CD4-positive, alpha-beta T cell treated with Interleukin-4 for 1 hour (primary cell): ENCODE data around the gene PIGC.
"Not testable (repeated sequence)": the region's sequence is repeated elsewhere in the genome, so short reads cannot be mapped to it uniquely, and the experiment has no call there.

Experiments
- DNase-seq, 2 donors: peaks; one replicate each; pipeline ENCODE4 v3.0.0-alpha.2; 2020 to 2022

Gene PIGC

DNA sequence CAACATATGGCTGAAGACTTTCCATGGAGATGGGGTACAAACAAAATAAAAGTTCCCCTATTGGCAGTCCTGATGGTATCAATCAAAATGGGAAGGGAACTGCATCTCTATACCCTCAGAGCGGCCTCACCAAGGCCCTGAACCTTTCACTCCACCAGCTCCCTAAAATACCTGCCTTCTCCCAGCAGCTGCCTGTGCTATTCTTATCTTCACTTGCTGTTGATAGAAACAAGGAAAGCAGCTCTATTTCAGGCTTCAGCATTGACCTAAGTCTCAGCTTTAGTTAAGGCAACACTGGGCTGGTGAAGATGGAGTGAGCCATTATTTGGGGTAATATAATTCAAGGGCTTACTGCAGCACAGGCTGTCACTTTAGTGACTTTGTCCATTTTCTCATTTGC lies 21.7 kb upstream of the PIGC start:
- no peak for DNase-seq

DNA sequence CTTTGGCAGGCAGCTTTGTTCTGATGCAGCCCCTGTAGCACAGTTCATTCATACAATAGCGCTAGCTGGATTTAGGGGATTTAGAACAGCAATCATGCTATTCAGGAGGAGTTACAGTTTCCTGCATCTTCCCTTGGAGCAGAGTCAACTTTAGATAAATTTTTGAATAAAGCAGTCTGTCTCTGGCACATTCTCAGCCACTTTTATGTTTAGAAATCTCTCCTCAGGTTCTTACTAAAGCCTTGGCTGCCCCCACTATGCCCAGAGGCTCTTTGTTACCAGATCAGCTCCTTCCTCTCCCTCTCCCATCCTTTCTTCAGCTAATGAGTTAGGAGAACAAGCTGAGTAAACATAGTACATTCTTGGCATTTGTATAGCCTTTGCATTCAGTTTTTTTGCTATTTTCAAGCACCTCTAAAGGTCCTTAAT lies 17.0 kb upstream of the PIGC start:
- no peak for DNase-seq

DNA sequence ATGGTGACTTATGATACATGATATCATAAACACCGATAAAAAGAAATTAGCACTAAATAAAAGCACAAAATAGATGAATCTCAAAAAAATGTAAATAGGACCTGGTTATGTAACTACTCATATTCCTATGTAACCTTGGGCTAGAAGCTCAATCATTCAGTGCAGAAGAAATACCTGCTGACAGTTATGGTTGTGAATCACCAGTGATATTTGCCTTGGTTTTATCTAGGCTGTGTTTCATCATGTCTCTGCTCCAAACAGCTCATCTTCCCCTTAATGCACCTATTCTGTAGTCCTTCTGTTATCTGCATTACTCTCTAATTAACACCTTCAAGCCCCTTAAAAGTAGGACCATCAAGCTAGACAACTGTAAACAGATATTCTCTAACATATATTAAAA lies 16.3 kb upstream of the PIGC start:
- no peak for DNase-seq

DNA sequence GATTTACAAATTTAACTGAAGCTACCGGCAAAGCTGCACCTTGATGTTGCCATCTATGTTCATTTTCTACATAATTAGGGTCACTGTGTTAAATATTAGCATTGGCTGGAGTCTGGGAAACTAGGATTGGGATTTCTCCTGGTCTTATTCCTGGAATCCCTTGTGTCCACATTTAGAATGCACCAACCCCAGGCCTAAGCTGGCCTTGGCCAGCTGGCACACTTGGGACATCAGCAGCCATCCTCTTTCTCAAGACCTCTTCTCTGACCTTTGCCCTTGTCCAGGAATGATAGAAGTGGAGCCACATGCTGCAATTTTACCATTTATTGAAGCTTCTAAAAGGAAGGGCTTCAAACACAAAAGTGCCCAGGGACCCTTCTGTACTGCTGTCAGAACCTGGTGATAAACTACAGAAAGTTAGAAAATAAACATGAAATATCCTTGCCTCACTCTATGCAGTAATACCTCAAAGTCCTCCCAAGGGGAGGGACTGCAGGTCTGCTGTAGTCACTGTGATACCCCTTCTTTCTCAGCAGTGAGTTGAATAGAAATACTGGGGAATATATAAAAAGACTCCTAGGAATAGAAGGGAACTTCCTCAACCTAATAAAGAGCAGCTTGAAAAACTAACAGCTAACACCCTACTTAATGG lies 13.7 kb upstream of the PIGC start:
- DNase-seq, result no peak

DNA sequence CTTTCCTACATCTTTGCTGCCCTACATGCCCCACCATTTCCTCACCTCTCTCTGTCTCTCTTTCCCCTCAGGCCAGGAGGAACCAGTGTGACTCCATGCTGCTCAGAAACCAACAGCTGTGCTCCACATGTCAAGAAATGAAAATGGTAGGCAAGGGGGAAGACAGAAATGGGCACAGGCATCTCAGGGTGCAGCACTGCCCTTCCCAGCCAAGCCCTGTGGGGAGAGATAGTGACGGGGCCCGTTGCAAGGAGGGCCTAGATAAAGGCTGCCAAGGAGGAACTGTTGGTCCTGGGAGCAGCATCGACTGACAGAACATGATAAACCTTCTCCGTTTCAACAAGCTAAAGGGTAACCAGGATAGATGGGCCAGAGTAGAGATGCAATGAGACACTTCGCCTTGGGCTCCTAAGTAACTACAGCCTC lies 12.5 kb upstream of the PIGC start:
- no peak for DNase-seq

DNA sequence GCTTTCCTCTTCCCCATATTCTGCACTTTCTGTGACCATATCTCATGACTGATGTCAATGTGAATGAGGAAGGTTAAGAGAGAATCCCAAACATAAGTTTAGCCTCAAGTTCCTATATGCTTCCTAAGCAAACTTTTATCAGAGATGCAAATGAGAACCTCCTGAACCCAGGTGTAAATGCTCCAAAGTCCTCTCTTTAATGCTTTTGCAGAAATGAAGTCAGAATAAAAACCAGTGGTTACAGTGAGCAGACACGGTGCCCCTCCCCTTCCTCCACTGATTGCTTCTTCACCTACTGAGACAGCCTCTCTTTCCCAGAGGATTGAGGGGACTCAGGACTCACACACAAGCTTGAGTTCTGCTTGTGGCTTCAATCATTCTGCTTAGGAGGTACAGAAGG lies 11.6 kb upstream of the PIGC start:
- DNase-seq, result no peak

DNA sequence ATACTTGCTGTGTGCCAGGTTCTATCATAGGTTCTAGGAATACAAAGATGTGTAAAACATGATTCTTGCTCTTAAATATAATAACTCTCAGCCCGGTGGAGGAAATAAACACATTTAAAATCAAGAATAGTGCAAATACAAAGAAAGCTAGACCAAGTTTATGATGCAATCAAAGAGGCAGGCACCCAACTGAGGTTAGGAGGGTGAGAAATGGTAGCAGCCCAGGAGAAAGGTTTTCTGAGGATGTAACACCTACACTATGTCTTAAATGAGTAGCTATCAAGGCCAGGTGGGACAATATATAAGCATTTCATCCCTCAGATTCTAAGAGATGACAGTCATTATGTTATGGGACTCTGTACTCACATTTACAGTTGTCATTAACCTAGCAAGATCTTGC lies 9.7 kb upstream of the PIGC start:
- no peak for DNase-seq

DNA sequence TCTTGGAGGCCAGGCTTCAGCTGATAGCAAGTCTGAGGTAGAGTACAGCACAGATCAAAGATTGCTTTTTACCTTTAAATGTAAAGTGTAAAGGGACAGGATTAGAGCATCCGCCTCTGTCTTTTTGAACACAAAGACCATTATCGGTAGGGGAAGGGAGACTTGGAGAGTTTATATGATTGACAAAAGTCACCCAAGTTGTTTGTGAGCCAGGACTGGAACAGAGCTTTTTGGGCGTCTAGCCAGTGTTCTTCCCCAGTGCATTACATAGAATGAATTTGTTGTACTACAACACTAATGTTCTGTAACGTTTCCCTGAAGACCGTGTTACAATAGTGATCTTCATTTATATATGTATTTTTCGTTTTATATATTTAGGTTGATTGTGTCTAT lies 9.3 kb upstream of the PIGC start:
- DNase-seq, result no peak

DNA sequence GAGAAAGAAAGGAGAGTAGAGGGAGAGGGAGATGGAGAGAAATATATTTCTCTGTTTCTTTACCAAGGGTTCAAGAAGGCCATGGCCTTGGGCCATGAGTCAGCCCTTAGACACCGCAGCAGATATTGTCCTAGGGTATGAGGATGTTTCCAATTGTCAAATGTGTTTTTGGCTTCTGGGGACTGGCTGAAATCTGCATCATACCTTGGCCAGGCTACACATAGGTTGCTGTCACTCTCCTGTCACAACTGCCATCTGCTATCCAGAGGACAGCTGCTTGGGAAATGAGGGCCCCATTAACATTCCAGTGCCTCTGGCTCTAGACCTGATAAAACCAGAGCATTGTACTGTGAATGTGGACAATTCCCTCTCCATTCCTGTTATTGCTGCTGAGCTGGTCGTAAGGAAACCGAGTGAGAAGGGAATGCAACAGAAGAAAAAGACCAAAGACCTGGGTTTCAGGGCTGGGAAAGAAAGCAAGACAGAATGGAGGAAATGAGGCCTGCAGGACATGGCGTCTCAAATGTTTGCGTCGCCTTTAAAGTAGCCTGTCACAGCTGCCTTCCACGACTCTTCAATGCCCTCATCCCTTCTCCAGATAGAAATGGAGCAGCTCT lies 8.8 kb upstream of the PIGC start:
- DNase-seq, result no peak

DNA sequence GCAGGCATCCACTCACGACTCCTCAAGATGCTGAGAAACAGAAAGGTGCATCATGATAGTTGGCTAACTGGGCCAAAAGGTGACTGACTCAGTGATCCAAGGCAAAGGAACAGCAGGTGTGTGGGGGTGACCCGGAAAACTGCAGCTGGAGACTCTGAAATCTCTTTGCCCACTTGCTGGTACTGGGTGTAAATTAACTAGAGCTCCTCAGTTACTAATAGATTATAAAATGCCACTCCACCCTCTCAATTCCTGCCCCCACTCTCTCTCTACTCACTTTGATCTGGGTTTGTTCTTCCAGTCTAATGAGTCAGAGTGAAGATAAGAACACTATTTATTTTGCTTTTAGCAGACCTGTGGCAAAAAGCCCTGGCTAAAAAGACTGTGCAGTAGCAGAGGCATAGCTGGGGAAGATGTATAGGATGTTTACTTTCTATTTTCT lies 7.2 kb upstream of the PIGC start:
- DNase-seq, result peak in 1 of 2 donors; percentile 10

DNA sequence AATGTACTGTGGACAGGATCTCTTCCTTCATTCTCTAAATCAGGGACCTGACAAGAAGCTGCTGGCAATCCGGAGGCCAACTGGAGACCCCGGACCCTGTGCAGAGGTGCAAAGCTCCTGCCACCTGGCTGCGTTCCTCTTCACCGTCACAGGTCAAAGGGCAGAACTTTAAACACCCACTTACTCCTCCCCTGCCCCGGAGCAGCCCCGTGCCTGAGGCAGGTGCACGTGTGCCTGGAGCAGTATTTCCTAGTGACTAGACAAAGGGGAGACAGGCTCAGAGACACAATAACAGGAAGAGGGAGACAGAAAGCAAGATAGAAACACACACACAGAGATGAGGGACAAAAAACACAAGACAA lies 6.6 kb upstream of the PIGC start:
- DNase-seq, result no peak

DNA sequence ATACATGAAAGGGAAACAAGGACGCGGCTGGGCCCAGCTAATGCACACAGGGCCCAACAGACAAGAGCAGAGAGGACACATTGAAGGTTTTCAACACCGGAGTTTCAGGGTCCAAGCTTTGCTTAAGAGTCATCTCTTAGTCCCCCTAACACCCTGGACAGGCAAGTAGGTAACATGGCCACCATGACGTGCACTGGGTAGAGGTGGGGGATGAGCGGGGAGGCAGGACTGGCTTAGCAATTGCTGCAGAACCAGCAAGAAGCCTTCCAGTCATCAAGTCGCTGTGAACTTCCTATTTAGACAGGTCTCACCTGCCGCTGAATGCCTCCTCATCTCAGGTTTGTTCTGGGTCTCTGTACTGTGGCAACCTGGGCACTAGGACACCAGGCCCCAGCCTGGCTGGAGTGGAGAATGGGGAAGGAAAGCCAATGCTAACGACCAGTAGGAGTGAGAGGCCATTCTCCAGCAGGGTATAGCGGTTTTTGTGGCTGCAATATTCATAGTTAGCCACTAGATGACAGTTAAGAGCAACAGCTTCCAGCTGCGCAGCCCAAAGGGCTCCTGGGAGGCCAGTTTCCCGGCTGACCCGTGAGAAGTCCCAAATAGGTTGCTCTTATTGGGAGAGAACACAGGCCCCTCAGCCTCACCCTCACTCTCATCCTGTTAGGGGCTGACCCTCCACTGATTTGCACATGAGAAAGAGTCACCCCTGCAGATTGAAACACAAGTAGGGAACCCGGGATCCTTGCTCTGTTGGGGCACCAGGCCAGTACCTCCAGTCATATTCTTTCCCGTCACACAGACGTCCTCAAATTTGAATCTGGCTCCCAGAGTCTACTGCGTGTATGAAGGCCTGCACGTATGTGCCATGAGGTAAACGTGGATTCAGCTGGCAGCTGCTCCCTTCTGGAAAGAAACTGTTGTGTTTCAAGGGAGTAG lies 6.0 kb upstream of the PIGC start:
- peak; percentile 44 to 56 for DNase-seq

DNA sequence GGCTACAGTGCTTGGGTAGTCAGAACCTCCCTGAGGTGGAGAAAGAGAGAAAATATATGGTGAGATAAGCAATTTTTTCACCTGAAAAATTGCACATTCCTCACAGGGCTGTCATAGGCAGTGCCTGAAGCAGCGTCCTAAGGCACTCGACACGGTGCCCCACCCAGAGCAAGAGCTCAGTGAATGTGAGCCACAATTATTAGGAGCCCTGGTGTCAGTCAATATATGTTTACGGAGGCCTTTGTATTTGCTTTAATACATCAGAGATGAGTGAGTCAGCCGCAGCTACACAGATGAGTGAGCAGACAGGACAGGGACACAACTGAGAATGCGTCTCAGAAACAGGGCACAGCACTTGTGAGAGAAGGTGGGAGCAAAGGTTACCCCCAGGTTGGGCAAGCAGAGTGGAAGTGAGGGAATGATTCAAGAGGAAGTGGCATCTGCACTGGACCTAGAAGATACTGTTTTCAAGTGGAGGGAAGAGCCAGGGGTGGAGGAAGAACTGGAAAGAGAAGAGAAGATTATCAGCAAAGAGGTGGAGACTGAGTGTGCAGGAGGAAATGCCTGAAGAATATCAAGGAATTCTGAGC lies 5.2 kb upstream of the PIGC start:
- no peak for DNase-seq

DNA sequence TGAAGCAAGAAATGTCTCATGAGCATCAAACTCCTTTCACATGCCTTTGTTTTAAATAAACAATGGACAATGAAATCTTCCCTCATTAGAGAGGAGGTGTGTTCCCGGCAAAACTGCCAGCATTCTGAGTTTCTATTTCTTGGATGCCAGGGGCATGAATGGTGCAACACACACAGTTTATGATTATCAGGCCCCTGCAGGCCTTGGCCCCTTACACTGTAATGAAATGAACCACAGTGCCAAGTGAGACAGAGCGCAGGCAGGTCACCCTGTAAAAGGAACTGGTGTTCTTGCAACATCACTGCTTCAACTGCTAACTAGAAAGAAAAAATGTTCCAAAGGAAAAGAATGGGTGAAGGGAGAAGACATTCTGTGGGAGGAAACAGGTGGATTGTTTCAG lies 3.8 kb upstream of the PIGC start:
- no peak for DNase-seq

DNA sequence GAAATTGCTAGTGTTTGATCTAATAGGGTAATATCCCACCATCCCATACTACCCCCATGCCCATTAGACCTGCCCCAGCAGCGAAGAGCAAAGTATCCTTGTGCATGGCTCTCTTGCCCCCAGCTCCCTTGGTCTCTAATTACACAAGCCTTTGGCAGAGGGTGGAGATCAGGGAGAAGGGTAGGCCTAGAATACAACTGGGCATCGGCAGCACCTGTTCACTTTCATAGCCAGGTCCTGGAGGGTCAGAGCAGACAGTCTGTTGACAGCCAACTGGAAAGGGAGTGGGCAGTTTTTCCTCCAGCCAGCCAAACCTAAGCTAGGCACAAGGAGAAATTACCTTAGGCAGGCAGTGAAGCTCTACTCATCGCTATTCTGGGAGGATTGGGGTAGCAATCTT lies 2.7 kb upstream of the PIGC start:
- DNase-seq, result no peak

DNA sequence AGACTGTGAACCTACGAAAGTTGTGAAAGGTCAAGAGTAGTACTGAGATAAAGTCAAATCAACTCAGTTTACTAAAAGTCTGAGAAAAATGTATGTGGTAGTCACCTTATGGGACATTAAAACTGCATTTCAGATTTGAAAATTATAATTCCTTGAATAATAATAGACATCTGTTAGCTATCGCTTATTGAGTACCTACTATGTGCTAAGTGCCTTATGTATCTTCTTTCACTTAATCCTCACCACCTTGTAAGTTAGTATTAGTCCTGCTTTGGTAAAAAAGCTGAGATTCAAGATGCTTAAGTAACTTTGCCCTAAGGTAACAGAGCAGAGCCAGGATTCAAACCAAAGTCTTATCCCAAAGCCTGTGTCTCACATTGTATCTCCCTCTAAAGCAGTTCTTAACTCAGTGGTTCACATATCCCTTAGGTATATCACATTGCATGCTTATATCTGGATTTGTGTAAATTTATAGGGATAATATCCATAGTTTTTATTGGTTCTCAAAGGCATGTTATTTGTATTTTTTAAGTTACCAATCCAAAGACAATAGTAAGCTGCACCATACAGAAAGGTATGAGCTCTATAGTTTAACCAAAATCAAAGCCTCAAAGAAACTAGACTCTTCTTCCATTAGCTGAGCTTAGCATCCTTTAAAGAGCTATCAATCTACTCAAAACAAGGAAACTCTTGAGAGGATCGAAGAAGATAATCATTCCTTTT lies 865 bp downstream of the PIGC start:
- no peak for DNase-seq

DNA sequence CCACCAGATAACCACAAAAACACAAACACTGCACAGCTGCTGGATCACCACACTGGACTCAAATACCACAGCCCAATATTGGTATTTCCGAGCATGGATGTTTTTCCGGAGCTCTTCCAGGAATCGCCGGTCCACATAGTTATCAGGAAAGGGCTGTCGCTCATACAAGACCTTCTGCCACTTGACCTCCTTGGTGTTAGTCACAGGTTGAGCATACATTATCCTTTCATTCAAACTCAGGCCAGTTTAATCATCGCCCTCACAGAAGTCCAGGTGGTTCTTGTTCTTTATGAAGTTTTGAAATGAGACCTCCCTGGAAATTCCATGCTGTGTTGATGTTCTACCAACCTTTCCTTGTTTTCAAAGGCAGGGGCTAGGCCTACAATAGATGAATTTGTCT lies 1.5 kb downstream of the PIGC start:
- DNase-seq, result no peak

DNA sequence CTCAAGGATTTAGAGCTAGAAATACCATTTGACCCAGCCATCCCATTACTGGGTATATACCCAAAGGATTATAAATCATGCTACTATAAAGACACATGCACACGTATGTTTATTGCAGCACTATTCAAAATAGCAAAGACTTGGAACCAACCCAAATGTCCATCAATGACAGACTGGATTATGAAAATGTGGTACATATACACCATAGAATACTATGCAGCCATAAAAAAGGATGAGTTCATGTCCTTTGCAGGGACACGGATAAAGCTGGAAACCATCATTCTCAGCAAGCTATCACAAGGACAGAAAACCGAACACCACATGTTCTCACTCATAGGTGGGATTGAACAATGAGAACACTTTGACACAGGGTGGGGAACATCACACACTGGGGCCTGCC lies 6.7 kb downstream of the PIGC start:
- DNase-seq, result not testable (repeated sequence)

DNA sequence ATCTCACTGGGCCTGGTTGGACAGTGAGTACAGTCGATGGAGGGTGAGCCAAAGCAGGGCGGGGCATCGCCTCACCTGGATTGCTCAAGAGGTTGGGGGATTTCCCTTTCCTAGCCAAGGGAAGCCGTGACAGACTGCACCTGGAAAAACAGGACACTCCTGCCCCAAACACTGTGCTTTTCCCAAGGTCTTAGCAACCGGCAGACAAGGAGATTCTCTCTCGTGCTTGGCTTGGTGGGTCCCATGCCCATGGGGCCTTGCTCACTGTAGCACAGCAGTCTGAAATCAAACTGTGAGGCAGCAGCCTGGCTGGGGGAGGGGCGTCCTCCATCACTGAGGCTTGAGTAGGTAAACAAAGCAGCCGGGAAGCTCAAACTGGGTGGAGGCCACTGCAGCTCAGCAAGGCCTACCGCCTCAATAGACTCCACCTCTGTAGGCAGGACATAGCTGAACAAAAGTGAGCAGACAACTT lies 12.1 kb downstream of the PIGC start:
- peak in 1 of 2 donors; percentile 22 for DNase-seq

DNA sequence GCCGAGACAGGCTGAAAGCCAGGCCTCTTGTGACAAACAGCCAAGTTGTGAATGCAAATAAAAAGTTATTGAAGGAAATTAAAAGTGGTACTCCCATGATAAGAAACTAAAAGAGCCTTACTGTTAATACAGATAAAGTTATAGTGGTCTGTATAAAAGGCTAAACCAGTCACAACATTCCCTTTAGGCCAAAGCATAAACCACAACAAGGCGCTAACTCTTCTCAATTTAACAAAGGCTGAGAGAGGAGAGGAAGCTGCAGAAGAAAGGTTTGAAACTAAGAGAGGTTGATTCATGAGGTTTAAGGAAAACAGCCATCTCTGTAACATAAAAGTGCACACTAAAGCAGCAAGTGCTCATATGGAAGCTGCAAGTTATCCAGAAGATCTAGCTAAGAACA lies 12.7 kb downstream of the PIGC start:
- DNase-seq, result no peak

DNA sequence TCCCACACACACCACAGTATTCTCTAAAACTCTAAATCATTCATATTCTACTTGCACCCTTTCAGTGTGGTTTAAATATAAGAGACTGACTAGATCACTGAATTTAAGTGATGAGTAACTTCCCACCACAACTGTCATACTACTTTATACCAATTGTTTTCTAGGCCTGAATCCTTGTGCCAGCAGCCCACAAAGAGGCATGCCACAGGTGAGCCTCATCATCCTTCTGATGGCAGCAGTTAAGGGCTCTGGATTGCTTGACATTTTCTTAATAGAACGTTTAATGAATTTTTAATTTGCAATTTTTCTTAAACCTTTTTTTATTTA lies 13.8 kb downstream of the PIGC start:
- no peak for DNase-seq

DNA sequence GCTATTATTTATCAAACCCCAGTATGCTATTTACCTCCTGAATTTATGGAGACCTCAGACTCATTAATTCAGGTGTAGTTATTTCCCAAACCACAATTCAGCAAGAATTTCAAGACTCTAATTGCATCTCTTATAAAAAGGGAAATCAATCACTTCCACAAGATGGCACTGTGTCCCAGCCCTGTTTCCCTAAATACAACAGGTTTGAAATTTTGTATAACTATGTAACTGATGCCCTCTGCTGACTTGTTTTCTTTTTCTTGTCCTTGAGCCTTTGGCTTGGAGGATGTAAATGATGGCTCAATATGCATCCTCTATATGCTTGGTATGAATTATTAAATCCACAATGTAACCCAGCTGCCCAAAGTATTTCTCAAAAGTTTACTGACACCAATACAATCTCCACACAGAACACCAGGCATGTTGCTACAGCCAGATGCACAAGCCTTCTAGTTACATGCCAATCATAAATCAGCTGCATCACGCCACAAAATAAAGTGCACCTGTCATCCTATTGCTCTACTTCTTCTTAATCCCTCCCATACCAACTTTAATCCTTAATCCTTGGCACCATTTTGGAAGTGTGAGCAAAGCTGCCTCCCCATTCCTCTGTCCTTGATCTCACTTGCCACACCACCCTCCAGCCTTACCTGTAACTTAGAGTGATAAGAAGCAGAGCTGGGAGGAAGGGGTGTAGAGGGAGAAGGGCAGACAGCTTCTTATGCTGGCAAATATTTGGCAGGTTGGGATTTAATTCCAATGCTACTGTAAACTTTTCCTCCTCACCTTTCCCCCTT lies 14.3 kb downstream of the PIGC start:
- DNase-seq, result peak; percentile 53 to 72
